Stimulated activated naive CD8-positive, alpha-beta T cell treated with anti-CD3 and anti-CD28 coated beads, Interleukin-15, amount 100 ng/mL, for 72 hours (primary cell): ENCODE data around the gene CBLB.

ENCODE experiments used
- ATAC-seq: fragments of 150-1000 bp; cut with Tn5 transposase; 2 replicates; pipeline ENCODE4 v1.10.0; 2021; ENCODE audit warnings: mild to moderate bottlenecking, moderate library complexity
- DNase-seq, 2 donors: peaks; one replicate each; pipeline ENCODE4 v3.0.0; 2021 to 2022
- H3K27ac Mint-ChIP-seq, 2 donors: one replicate each; pipeline ENCODE4 v1.8.0; 2022; ENCODE audit warnings: mild to moderate bottlenecking in 2 of 2, mixed read lengths in 2 of 2, moderate library complexity in 2 of 2
- H3K27me3 Mint-ChIP-seq: one replicate; pipeline ENCODE4 v1.8.0; 2022; ENCODE audit warnings: mixed read lengths
- H3K4me1 Mint-ChIP-seq: one replicate; pipeline ENCODE4 v1.8.0; 2022; ENCODE audit warnings: mild to moderate bottlenecking, mixed read lengths
- H3K4me3 Mint-ChIP-seq, 2 donors: one replicate each; pipeline ENCODE4 v1.8.0; 2022; ENCODE audit warnings: mild to moderate bottlenecking in 2 of 2, mixed read lengths in 2 of 2, moderate library complexity in 1 of 2
- H3K9me3 Mint-ChIP-seq, 2 donors: one replicate each; pipeline ENCODE4 v1.8.0; 2022; ENCODE audit warnings: mixed read lengths in 2 of 2

The CBLB gene

GRCh38 chr3:105722943-105723556, 145.8 kb downstream of the CBLB start:
- peaks cover 22% of the 10 kb centered on the region for H3K4me1 Mint-ChIP-seq
- H3K27me3 Mint-ChIP-seq = no peaks in the 10 kb centered on the region
- H3K9me3 Mint-ChIP-seq = peaks cover 12 to 14% of the 10 kb centered on the region in 2 donors
- no peak overlapping the region for H3K27ac Mint-ChIP-seq
- ATAC-seq (peak; percentile 90), DNase-seq (no peak)
- H3K4me3 Mint-ChIP-seq = no peak overlapping the region

DNA sequence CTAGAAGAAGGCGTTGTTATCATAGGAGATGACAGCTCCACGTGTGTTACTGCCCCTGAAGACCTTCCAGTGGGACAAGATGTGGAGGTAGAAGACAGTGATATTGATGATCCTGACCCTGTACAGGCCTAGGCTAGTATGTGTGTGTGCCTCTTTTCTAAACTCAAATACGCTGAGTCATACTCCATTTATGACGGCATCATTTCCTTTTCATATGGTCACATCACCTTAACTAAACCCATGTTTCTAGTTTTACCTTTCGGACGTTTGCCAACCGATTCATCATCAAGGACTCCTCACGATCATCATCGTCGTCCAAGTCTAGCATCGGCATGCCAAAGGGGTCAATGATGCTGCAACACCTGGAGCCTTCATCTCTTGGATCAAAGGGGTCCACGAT, 149.0 kb downstream of the CBLB start:
- ATAC-seq (no peak), DNase-seq (no peak)
- Mint-ChIP-seq H3K4me3 (no peak overlapping the region), H3K9me3 (no peaks in the 10 kb centered on the region), H3K27ac (no peak overlapping the region), H3K4me1 (peaks cover 22% of the 10 kb centered on the region), H3K27me3 (no peaks in the 10 kb centered on the region)

- Mint-ChIP-seq H3K4me3 (no peak overlapping the region), H3K27ac (peak overlapping the region in 1 of 2 donors; percentile 40), H3K27me3 (no peaks in the 10 kb centered on the region), H3K4me1 (peaks cover under 1% of the 10 kb centered on the region), H3K9me3 (no peaks in the 10 kb centered on the region)
- ATAC-seq (no peak), DNase-seq (no peak)
Observed at GRCh38 chr3:105715372-105715771, 153.4 kb downstream of the CBLB start.

GRCh38 chr3:105714453-105714852, 154.4 kb downstream of the CBLB start:
- ATAC-seq (no peak), DNase-seq (no peak)
- Mint-ChIP-seq H3K27me3 (no peaks in the 10 kb centered on the region), H3K9me3 (no peaks in the 10 kb centered on the region), H3K27ac (peak overlapping the region in 1 of 2 donors; percentile 15), H3K4me3 (no peak overlapping the region), H3K4me1 (peaks cover 7% of the 10 kb centered on the region)

DNA sequence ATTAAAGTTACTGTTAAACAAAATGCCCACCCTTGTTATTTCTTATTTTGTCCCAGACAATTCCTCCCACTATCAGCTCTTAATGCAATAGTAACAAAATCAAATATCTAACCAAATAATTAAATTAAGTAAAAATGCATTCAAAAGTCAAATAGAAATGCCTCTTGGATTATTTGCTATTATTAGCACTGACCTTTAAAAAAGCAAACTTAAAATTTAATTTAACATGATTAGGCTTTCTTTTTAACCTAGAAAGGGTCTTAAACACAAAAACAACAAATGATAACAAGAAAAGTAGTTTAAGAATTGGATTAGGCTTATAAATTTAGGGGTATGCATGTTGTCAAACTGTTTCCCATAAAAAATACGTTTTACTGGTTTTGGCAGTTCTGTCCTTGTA, 159.8 kb downstream of the CBLB start:
- ATAC-seq = no peak
- no peak for DNase-seq
- H3K27me3 Mint-ChIP-seq = no peaks in the 10 kb centered on the region
- no peak overlapping the region for H3K4me3 Mint-ChIP-seq
- H3K9me3 Mint-ChIP-seq = no peaks in the 10 kb centered on the region
- H3K27ac Mint-ChIP-seq = no peak overlapping the region
- H3K4me1 Mint-ChIP-seq = peaks cover 7% of the 10 kb centered on the region

- Mint-ChIP-seq H3K27ac (no peak overlapping the region), H3K4me3 (no peak overlapping the region)
- no peak for DNase-seq
Observed at GRCh38 chr3:105707009-105707408, 161.8 kb downstream of the CBLB start.

GRCh38 chr3:105704726-105705410, 163.9 kb downstream of the CBLB start:
- peaks cover 0 to 4% of the 10 kb centered on the region in 2 donors for H3K9me3 Mint-ChIP-seq
- ATAC-seq (no peak), DNase-seq (no peak)
- H3K27me3 Mint-ChIP-seq = no peaks in the 10 kb centered on the region
- H3K27ac Mint-ChIP-seq = no peak overlapping the region
- peaks cover 19% of the 10 kb centered on the region for H3K4me1 Mint-ChIP-seq
- no peak overlapping the region for H3K4me3 Mint-ChIP-seq

More at GRCh38 chr3:105707009-105707408, 161.8 kb downstream of the CBLB start:
- no peak for ATAC-seq
- peaks cover 12% of the 10 kb centered on the region for H3K4me1 Mint-ChIP-seq
- H3K9me3 Mint-ChIP-seq = peaks cover 0 to 3% of the 10 kb centered on the region in 2 donors
- H3K27me3 Mint-ChIP-seq = no peaks in the 10 kb centered on the region

- peak in 1 of 2 donors; percentile 23 for DNase-seq
- Mint-ChIP-seq H3K4me1 (peaks cover 41% of the 10 kb centered on the region), H3K9me3 (peaks cover 0 to 4% of the 10 kb centered on the region in 2 donors), H3K27ac (peak overlapping the region; percentile 21 to 80), H3K4me3 (no peak overlapping the region), H3K27me3 (no peaks in the 10 kb centered on the region)
- ATAC-seq = peak; percentile 96
Observed at GRCh38 chr3:105700575-105700974, 168.2 kb downstream of the CBLB start.

DNA sequence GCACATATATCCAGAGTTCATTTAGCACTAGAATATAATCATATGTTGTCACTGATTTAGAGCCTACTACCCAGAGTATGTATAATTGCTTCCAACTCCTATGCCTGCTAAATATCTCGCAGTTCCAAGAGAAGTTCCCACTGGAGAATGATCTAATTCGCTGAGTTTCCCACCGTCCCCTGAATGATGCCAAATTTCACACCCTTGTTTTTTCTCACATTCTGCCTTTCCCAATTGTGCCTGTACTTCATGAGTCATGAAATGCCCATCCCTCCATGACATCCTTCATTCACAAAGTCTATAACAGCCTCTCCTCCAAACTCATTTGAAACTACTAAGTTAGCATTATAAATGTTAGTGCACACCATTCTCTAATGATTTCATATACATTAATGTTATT, 177.2 kb downstream of the CBLB start:
- DNase-seq = no peak
- Mint-ChIP-seq H3K9me3 (no peaks in the 10 kb centered on the region), H3K27me3 (no peaks in the 10 kb centered on the region)

GRCh38 chr3:105691053-105691452, 177.8 kb downstream of the CBLB start:
- Mint-ChIP-seq H3K9me3 (no peaks in the 10 kb centered on the region), H3K4me3 (no peak overlapping the region), H3K4me1 (peaks cover 45% of the 10 kb centered on the region), H3K27me3 (no peaks in the 10 kb centered on the region), H3K27ac (no peak overlapping the region)
- no peak for DNase-seq
- no peak for ATAC-seq

More for the DNA sequence above, 177.2 kb downstream of the CBLB start:
- Mint-ChIP-seq H3K4me3 (no peak overlapping the region), H3K4me1 (peaks cover 43% of the 10 kb centered on the region), H3K27ac (peak overlapping the region in 1 of 2 donors; percentile 6)
- no peak for ATAC-seq

- Mint-ChIP-seq H3K27me3 (no peaks in the 10 kb centered on the region), H3K9me3 (no peaks in the 10 kb centered on the region), H3K4me1 (peaks cover 45% of the 10 kb centered on the region), H3K27ac (peak overlapping the region in 1 of 2 donors; percentile 82), H3K4me3 (no peak overlapping the region)
- DNase-seq (no peak), ATAC-seq (no peak)
Observed at GRCh38 chr3:105688821-105689220, 180.0 kb downstream of the CBLB start.

DNA sequence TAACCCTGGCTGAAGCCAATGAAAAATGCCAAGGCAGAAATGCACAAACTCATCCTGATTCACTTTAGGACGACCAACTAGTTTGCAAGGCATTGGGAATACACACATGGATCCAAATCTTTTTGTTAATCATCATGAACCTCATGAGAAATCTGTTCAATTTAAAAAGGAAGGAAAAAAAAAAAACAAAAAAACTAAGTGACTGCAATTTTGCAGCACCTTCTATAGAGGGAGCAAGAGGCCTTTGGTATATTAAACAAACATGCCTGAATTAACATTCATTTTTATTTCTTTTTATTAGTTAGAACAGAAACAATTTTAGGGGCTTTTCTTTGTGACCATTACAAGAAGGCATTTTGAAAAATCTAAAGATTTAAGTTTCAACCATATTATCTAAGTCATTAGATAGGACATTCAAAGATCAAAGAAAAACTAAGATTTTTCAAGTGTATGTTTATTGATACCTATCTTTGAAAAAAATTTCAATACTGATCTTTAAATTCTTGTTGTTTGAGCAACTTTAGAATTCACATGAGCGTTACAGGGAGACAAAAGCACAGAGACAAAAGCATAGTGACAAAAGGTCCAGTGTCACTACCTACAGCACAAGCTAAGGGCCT, 182.4 kb downstream of the CBLB start:
- ATAC-seq = no peak
- Mint-ChIP-seq H3K9me3 (no peaks in the 10 kb centered on the region), H3K4me1 (peaks cover 31% of the 10 kb centered on the region), H3K4me3 (peak overlapping the region in 1 of 2 donors; percentile 42), H3K27me3 (no peaks in the 10 kb centered on the region), H3K27ac (no peak overlapping the region)
- no peak for DNase-seq

GRCh38 chr3:105679951-105680350, 188.9 kb downstream of the CBLB start:
- no peaks in the 10 kb centered on the region for H3K27me3 Mint-ChIP-seq
- H3K9me3 Mint-ChIP-seq = no peaks in the 10 kb centered on the region
- DNase-seq (no peak), ATAC-seq (no peak)
- no peak overlapping the region for H3K4me3 Mint-ChIP-seq
- no peak overlapping the region for H3K27ac Mint-ChIP-seq
- H3K4me1 Mint-ChIP-seq = peaks cover 8% of the 10 kb centered on the region

- H3K9me3 Mint-ChIP-seq = no peaks in the 10 kb centered on the region
Observed at GRCh38 chr3:105678017-105678416, 190.8 kb downstream of the CBLB start.

DNA sequence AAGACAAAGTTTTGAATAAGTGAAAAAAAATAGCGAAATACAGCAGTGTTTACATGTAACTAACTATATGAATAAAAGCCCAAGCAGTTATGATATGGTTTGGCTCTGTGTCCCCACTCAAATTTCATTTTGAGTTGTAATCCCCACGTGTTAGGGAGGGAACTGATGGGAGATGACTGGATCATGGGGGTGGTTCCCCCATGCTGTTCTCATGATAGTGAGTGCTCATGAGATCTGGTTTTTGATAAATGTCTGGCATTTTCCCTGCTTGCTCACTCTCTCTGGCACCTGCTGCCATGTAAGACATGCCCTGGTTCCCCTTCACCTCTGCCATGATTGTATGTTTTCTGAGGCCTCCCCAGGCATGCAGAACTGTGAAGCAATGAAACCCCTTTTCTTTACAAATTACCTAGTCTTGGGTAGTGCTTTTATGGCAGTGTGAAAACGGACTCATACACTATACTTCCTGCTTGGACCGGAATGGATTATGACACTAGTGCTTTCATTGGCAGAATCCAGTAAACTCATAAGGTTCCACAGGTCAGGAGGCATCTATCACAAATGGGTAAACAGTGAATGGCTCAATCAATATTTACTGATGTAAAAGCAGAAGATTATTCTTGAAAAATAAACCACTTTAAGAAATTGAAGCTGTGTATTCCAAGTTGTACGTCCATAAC, 192.1 kb downstream of the CBLB start:
- no peaks in the 10 kb centered on the region for H3K27me3 Mint-ChIP-seq
- peak overlapping the region in 1 of 2 donors; percentile 67 for H3K27ac Mint-ChIP-seq
- peak; percentile 93 for ATAC-seq
- H3K9me3 Mint-ChIP-seq = no peaks in the 10 kb centered on the region
- no peak overlapping the region for H3K4me3 Mint-ChIP-seq
- DNase-seq = peak in 1 of 2 donors; percentile 45
- peaks cover 8% of the 10 kb centered on the region for H3K4me1 Mint-ChIP-seq

More at GRCh38 chr3:105678017-105678416, 190.8 kb downstream of the CBLB start:
- H3K4me1 Mint-ChIP-seq = peaks cover 8% of the 10 kb centered on the region
- no peak overlapping the region for H3K27ac Mint-ChIP-seq
- H3K4me3 Mint-ChIP-seq = no peak overlapping the region
- ATAC-seq (no peak), DNase-seq (no peak)
- no peaks in the 10 kb centered on the region for H3K27me3 Mint-ChIP-seq
